ENCODE results near the gene TRAPPC4.

GRCh38 chr11:119028346-119029068 is 9.9 kb downstream of the TRAPPC4 start:
- TF ChIP-seq BRCA1 (IDR thresholded peaks at IDR 0.05; ENCODE audit: low read depth, low read length) (no peak), MAX (IDR thresholded peaks at IDR 0.05) (no peak), CEBPB (IDR thresholded peaks at IDR 0.05; ENCODE audit: low read depth, low read length) (no peak), CTCF (IDR thresholded peaks at IDR 0.05; ENCODE audit: control extremely low read depth in 1 of 3, insufficient read depth in 1 of 3, low read depth in 1 of 3, low read length in 3 of 3) (no peak), EP300 (IDR thresholded peaks at IDR 0.05; ENCODE audit: borderline replicate concordance in 1 of 2, low read depth in 2 of 2, low read length in 2 of 2) (no peak), BACH1 (IDR thresholded peaks at IDR 0.05; ENCODE audit: low read length) (no peak), POLR2AphosphoS5 (IDR thresholded peaks at IDR 0.05; ENCODE audit: low read depth, low read length) (no peak)
